Endothelial cell of umbilical vein (primary cell): ENCODE measurements around the gene ITPRID1. TPM values are rescaled to one million over a fixed set of nuclear protein-coding genes. Genes with fewer than 3 reads are reported as not detected.

Experiments used
- BruUV-seq: library from RNA; stranded (reverse); fragments of 400-500 nt; replicated peaks from 2 replicates; lab custom pipeline; 2021; lab: Mats Ljungman, UMichigan
- CTCF ChIA-PET: fragments of 300-600, 350-600 bp; sonication (Branson Sonifier 250); formaldehyde crosslinking; loops from one replicate; lab custom pipeline; 2021; ENCODE audit warnings: antibody characterized with exemption, inconsistent platforms; lab: Charles Lee
- POLR2A ChIA-PET: fragments of 300-600, 350-600 bp; sonication (Branson Sonifier 250); formaldehyde crosslinking; loops from one replicate; lab custom pipeline; 2021; ENCODE audit warnings: antibody characterized with exemption, inconsistent platforms; lab: Charles Lee
- DNase-seq: peaks from one replicate; pipeline ENCODE4 v3.0.0-alpha.2; 2011; ENCODE audit warnings: low read depth, low spot score
- FAIRE-seq: peaks from 2 replicates; lab custom pipeline; 2011; peaks lifted over from hg19 to GRCh38; lab: Jason Lieb, UNC
- H2AFZ ChIP-seq: 2 replicates; pipeline ENCODE4 v1.6.0; 2012; ENCODE audit warnings: low read depth, low read length, control low read depth, inconsistent platforms
- H3K27ac ChIP-seq: 2 replicates; pipeline ENCODE4 v1.5.1; 2011; ENCODE audit warnings: low read depth, mild to moderate bottlenecking, control low read depth, low read length, moderate library complexity; ENCODE audit not compliant: insufficient read depth
- H3K27me3 ChIP-seq, 2 experiments: 2 replicates each; pipeline versions ENCODE4 v1.6.0 to v1.6.1; 2011; ENCODE audit warnings: low read length in 2 of 2, mixed read lengths in 1 of 2; ENCODE audit not compliant: control insufficient read depth in 2 of 2, insufficient read depth in 2 of 2
- H3K36me3 ChIP-seq, 2 experiments: 2 replicates in 1 of 2; 3 replicates in 1 of 2; pipeline ENCODE4 v1.5.1; 2011; ENCODE audit warnings: low read length in 2 of 2, mild to moderate bottlenecking in 1 of 2, moderate library complexity in 1 of 2; ENCODE audit not compliant: control insufficient read depth in 2 of 2, insufficient read depth in 2 of 2; ENCODE audit errors: extremely low read depth in 1 of 2
- H3K4me1 ChIP-seq: 3 replicates; pipeline ENCODE4 v1.5.1; 2011; ENCODE audit warnings: mild to moderate bottlenecking, low read length; ENCODE audit not compliant: control insufficient read depth, insufficient read depth; ENCODE audit errors: extremely low read depth
- H3K4me2 ChIP-seq: 2 replicates; pipeline ENCODE4 v1.6.1; 2011; ENCODE audit warnings: low read length, control low read depth, mixed read lengths; ENCODE audit not compliant: insufficient read depth
- H3K4me3 ChIP-seq, 3 experiments: fragments of 200-600 bp in 1 of 3; sonication (generic), shearing (Covaris generic) in 1 of 3; replicated peaks in 1 of 3; 2 replicates each; pipeline ENCODE4 v1.5.1; 2011 to 2016; ENCODE audit warnings: control low read depth in 3 of 3, low read length in 3 of 3, mild to moderate bottlenecking in 2 of 3, inconsistent platforms in 1 of 3, low read depth in 1 of 3, moderate library complexity in 1 of 3; ENCODE audit not compliant: insufficient read depth in 1 of 3
- H3K79me2 ChIP-seq: 2 replicates; pipeline ENCODE4 v1.6.0; 2012; ENCODE audit warnings: low read length, inconsistent platforms; ENCODE audit not compliant: control insufficient read depth, insufficient read depth
- H3K9ac ChIP-seq: replicated peaks from 2 replicates; pipeline ENCODE3; 2011; ENCODE audit warnings: low read length, control low read depth; ENCODE audit not compliant: insufficient read depth; ENCODE audit errors: extremely low read depth
- H3K9me1 ChIP-seq: replicated peaks from 3 replicates; pipeline ENCODE4 v1.6.0; 2011; ENCODE audit warnings: mild to moderate bottlenecking, low read length; ENCODE audit not compliant: control insufficient read depth, insufficient read depth; ENCODE audit errors: extremely low read depth
- H3K9me3 ChIP-seq: replicated peaks from 2 replicates; pipeline ENCODE4 v1.5.1; 2012; ENCODE audit warnings: low read length, inconsistent platforms; ENCODE audit not compliant: control insufficient read depth, insufficient read depth
- H4K20me1 ChIP-seq: replicated peaks from 2 replicates; pipeline ENCODE3; 2011; ENCODE audit warnings: mild to moderate bottlenecking, low read length; ENCODE audit not compliant: control insufficient read depth, insufficient read depth; ENCODE audit errors: extremely low read depth
- CTCF ChIP-seq, 2 donors: IDR thresholded peaks; 1 replicate in 1 of 2; 2 replicates in 1 of 2; pipeline ENCODE4 v1.5.1; 2011; ENCODE audit warnings: low read length in 2 of 2, mild to moderate bottlenecking in 2 of 2, moderate library complexity in 2 of 2, control low read depth in 1 of 2, inconsistent platforms in 1 of 2, low read depth in 1 of 2; ENCODE audit not compliant: insufficient read depth in 1 of 2; ENCODE audit errors: extremely low read depth in 1 of 2
- EZH2 ChIP-seq: IDR thresholded peaks from 2 replicates; pipeline ENCODE4 v1.6.1; 2012; ENCODE audit warnings: borderline replicate concordance, low read depth, mild to moderate bottlenecking, moderate library complexity, low read length, inconsistent platforms; ENCODE audit not compliant: severe bottlenecking
- FOS ChIP-seq: IDR thresholded peaks from 2 replicates; pipeline ENCODE4 v1.6.1; 2011; ENCODE audit warnings: mild to moderate bottlenecking, low read length, moderate library complexity, borderline replicate concordance; ENCODE audit not compliant: insufficient read depth
- GATA2 ChIP-seq: IDR thresholded peaks from 2 replicates; pipeline ENCODE4 v1.7.0; 2011; ENCODE audit warnings: low read depth, mild to moderate bottlenecking, moderate library complexity, mixed read lengths, low read length; ENCODE audit not compliant: insufficient read length, insufficient read depth
- JUN ChIP-seq: IDR thresholded peaks from 2 replicates; pipeline ENCODE4 v1.6.1; 2011; ENCODE audit warnings: borderline replicate concordance, low read depth; ENCODE audit not compliant: insufficient read length, insufficient read depth
- MAX ChIP-seq: IDR thresholded peaks from 2 replicates; pipeline ENCODE4 v1.6.1; 2011; ENCODE audit not compliant: insufficient read depth, insufficient read length
- MYC ChIP-seq: IDR thresholded peaks from one replicate; pipeline ENCODE4 v1.6.1; 2011; ENCODE audit warnings: mild to moderate bottlenecking, low read depth, low read length
- POLR2A ChIP-seq: IDR thresholded peaks from 2 replicates; pipeline ENCODE4 v1.6.1; 2012; ENCODE audit warnings: low read depth, mild to moderate bottlenecking, control low read depth, low read length
- POLR2AphosphoS5 ChIP-seq: IDR thresholded peaks from 2 replicates; pipeline ENCODE4 v1.6.1; 2012; ENCODE audit warnings: low read depth, mild to moderate bottlenecking, control low read depth, low read length, moderate library complexity; ENCODE audit not compliant: insufficient read depth
- dilution Hi-C: fragments of 300-500 bp; cut with MboI; formaldehyde crosslinking; loops from one replicate; pipeline ENCODE4 v1.15.0; 2019; ENCODE audit warnings: low sequenced_read_pairs; ENCODE audit not compliant: extremely low pct_ligation_motif_present
- intact Hi-C: fragments of 100-400 bp; cut with micrococcal nuclease; formaldehyde crosslinking; loops from one replicate; pipeline ENCODE4 v1.10.0; 2022
- polyA plus RNA-seq, 4 experiments: library from polyadenylated mRNA; depleted of rRNA in 3 of 4; stranded (reverse) in 3 of 4; unstranded in 1 of 4; fragments of >200 nt; gene quantifications; 2 replicates each; pipeline versions ENCODE4 v1.2.1 to v1.2.3, GENCODE V29; 2011 to 2012; ENCODE audit warnings: missing spikeins in 1 of 4
- total RNA-seq: library from RNA; stranded (reverse); gene quantifications from 2 replicates; pipeline ENCODE4 v1.2.3, GENCODE V29; 2021

ITPRID1 gene
- total and polyA plus RNA-seq, 2 donors (not counting 3 experiments of a cell fraction or from before 2014, with no cell fraction given): not detected

- Histone ChIP-seq H3K9ac (no peak overlapping the region), H3K4me3 (no peak overlapping the region), H2AFZ (no peak overlapping the region), H3K9me3 (no peaks in the 10 kb centered on the region), H3K4me2 (no peak overlapping the region), H3K27ac (no peak overlapping the region), H3K79me2 (no peaks in the 10 kb centered on the region), H3K36me3 (no peaks in the 10 kb centered on the region), H3K9me1 (no peaks in the 10 kb centered on the region), H3K4me1 (no peaks in the 10 kb centered on the region), H3K27me3 (no peaks in the 10 kb centered on the region), H4K20me1 (no peaks in the 10 kb centered on the region)
- dilution Hi-C loops: no loop called here
- ChIA-PET CTCF (no interaction called here), POLR2A (no interaction called here)
- DNase-seq (no peak), FAIRE-seq (no peak)
- TF ChIP-seq FOS (no peak), POLR2AphosphoS5 (no peak), MAX (no peak), POLR2A (no peak), CTCF (IDR thresholded peaks at IDR 0.05; ENCODE audit: extremely low read depth in 1 of 2, insufficient read depth in 1 of 2, low read depth in 1 of 2, low read length in 2 of 2) (no peak), GATA2 (no peak), EZH2 (no peak), JUN (no peak), MYC (no peak)
- BruUV-seq: no TSS peak
- intact Hi-C loops: no loop called here
Observed at GRCh38 chr7:31517513-31517912, 3.6 kb downstream of the ITPRID1 start.
